Peyer's patch (tissue), 4 donors: Measurements from ENCODE around the gene PRR14L.

Experiments used
- POLR2A ChIP-seq, 2 donors: fragments of 450-650 bp; IDR thresholded peaks; one replicate each; pipeline ENCODE4 v1.5.1; 2017; ENCODE audit warnings: antibody characterized with exemption in 2 of 2, mild to moderate bottlenecking in 2 of 2, moderate library complexity in 2 of 2
- TF ChIP-seq, protein P1 (sequence below), 6 experiments: fragments of 450-650 bp in 4 of 6; fragments of 200-600 bp in 2 of 6; sonication (generic) in 1 of 6; IDR thresholded peaks; one replicate each; pipeline ENCODE4 v1.5.1; 2017 to 2019; ENCODE audit warnings: antibody characterized with exemption in 6 of 6, mild to moderate bottlenecking in 3 of 6, moderate library complexity in 1 of 6

GRCh38 chr22:31728857-31729256 lies 21.1 kb downstream of the PRR14L start:
- TF ChIP-seq, protein P1, sequence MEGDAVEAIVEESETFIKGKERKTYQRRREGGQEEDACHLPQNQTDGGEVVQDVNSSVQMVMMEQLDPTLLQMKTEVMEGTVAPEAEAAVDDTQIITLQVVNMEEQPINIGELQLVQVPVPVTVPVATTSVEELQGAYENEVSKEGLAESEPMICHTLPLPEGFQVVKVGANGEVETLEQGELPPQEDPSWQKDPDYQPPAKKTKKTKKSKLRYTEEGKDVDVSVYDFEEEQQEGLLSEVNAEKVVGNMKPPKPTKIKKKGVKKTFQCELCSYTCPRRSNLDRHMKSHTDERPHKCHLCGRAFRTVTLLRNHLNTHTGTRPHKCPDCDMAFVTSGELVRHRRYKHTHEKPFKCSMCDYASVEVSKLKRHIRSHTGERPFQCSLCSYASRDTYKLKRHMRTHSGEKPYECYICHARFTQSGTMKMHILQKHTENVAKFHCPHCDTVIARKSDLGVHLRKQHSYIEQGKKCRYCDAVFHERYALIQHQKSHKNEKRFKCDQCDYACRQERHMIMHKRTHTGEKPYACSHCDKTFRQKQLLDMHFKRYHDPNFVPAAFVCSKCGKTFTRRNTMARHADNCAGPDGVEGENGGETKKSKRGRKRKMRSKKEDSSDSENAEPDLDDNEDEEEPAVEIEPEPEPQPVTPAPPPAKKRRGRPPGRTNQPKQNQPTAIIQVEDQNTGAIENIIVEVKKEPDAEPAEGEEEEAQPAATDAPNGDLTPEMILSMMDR (IDR thresholded peaks at IDR 0.05), result no peak
- no peak for TF ChIP-seq POLR2A (IDR thresholded peaks at IDR 0.05)
